Lower leg skin (tissue), 3 donors: ENCODE results near the gene DND1.

ENCODE experiments used
- POLR2A ChIP-seq, 2 donors: fragments of 450-650 bp; IDR thresholded peaks; one replicate each; pipeline ENCODE4 v1.6.1; 2016 to 2017; ENCODE audit warnings: antibody characterized with exemption in 2 of 2, mild to moderate bottlenecking in 1 of 2, moderate library complexity in 1 of 2
- TF ChIP-seq, protein P1 (sequence below), 3 donors: fragments of 450-650 bp; IDR thresholded peaks; one replicate each; pipeline ENCODE4 v1.5.1; 2016; ENCODE audit warnings: antibody characterized with exemption in 3 of 3, mild to moderate bottlenecking in 3 of 3, moderate library complexity in 2 of 3

DNA sequence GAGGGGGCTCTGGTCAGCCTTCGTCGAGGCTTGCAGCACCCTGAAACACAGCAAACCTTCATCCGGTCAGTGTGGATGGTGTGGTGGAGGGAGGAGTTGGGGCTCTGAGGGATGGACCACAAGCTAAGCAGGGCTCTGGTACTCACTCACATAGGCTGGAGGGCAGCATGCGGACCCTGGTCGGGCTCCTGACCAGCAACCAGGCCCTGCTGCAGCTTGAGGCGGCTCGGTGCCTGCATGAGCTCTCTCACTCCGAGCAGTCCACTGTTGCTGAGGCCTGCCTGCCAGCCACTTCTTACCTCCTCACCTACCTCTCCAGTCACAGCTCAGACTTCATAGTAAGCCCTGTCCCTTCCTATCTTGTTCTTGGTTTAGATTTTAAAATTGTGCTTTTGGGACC lies 31.7 kb downstream of the DND1 start:
- TF ChIP-seq POLR2A (IDR thresholded peaks at IDR 0.05): no peak
- TF ChIP-seq, protein P1, sequence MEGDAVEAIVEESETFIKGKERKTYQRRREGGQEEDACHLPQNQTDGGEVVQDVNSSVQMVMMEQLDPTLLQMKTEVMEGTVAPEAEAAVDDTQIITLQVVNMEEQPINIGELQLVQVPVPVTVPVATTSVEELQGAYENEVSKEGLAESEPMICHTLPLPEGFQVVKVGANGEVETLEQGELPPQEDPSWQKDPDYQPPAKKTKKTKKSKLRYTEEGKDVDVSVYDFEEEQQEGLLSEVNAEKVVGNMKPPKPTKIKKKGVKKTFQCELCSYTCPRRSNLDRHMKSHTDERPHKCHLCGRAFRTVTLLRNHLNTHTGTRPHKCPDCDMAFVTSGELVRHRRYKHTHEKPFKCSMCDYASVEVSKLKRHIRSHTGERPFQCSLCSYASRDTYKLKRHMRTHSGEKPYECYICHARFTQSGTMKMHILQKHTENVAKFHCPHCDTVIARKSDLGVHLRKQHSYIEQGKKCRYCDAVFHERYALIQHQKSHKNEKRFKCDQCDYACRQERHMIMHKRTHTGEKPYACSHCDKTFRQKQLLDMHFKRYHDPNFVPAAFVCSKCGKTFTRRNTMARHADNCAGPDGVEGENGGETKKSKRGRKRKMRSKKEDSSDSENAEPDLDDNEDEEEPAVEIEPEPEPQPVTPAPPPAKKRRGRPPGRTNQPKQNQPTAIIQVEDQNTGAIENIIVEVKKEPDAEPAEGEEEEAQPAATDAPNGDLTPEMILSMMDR (IDR thresholded peaks at IDR 0.05): no peak
